HEK293 (cell line): Measurements from ENCODE around the gene ABHD10.

ENCODE experiments used
- CTCF ChIA-PET: fragments of 350-600 bp; formaldehyde crosslinking; extraction: SDS; loops from one replicate; lab custom pipeline; 2021; ENCODE audit warnings: antibody characterized with exemption; lab: Yijun Ruan, JAX
- POLR2A ChIA-PET: fragments of 300-600 bp; formaldehyde crosslinking; extraction: SDS; loops from one replicate; lab custom pipeline; 2020; ENCODE audit warnings: antibody characterized with exemption, inconsistent platforms; lab: Yijun Ruan, JAX
- H3K27ac ChIP-seq: fragments of 200-500 bp; sonication (Bioruptor generic); 2 replicates; pipeline ENCODE4 v1.5.1; 2014; ENCODE audit warnings: low read depth, low read length, control low read depth, inconsistent platforms; ENCODE audit errors: extremely low read depth
- H3K36me3 ChIP-seq, 2 experiments: fragments of 200-500 bp in 1 of 2; sonication (Bioruptor generic) in 1 of 2; 1 replicate in 1 of 2; 2 replicates in 1 of 2; pipeline ENCODE4 v1.5.1; 2014 to 2017; ENCODE audit warnings: inconsistent platforms in 2 of 2, low read length in 2 of 2; ENCODE audit not compliant: control insufficient read depth in 2 of 2, insufficient read depth in 1 of 2
- H3K4me1 ChIP-seq: fragments of 200-500 bp; sonication (Bioruptor generic); 2 replicates; pipeline ENCODE4 v1.5.1; 2014; ENCODE audit warnings: mild to moderate bottlenecking, low read length, inconsistent platforms; ENCODE audit not compliant: control insufficient read depth, insufficient read depth
- H3K4me3 ChIP-seq: 2 replicates; pipeline ENCODE4 v1.5.1; 2011; ENCODE audit warnings: low read depth, mild to moderate bottlenecking, control low read depth, low read length, moderate library complexity
- H3K9me3 ChIP-seq: fragments of 200-500 bp; sonication (Bioruptor generic); 2 replicates; pipeline ENCODE4 v1.5.1; 2014; ENCODE audit warnings: low read depth, low read length, inconsistent platforms; ENCODE audit not compliant: control insufficient read depth, insufficient read depth
- PRDM1 ChIP-seq: fragments of 450-650 bp; formaldehyde crosslinking; IDR thresholded peaks from 2 replicates; pipeline ENCODE4; 2016; ENCODE audit warnings: missing biosample characterization, missing genetic modification characterization
- PRDM10 ChIP-seq: fragments of 450-650 bp; formaldehyde crosslinking; IDR thresholded peaks from 2 replicates; pipeline ENCODE4 v1.5.1; 2016; ENCODE audit warnings: missing biosample characterization, missing genetic modification characterization
- SETDB1 ChIP-seq: IDR thresholded peaks from one replicate; pipeline ENCODE4 v1.6.1; 2017; ENCODE audit warnings: mild to moderate bottlenecking, low read length, moderate library complexity, mixed read lengths; ENCODE audit not compliant: insufficient read length
- SP7 ChIP-seq: fragments of 450-650 bp; formaldehyde crosslinking; IDR thresholded peaks from 2 replicates; pipeline ENCODE4 v1.5.1; 2016; ENCODE audit warnings: missing biosample characterization, missing genetic modification characterization
- YY2 ChIP-seq: fragments of 450-650 bp; formaldehyde crosslinking; IDR thresholded peaks from 2 replicates; pipeline ENCODE4 v1.5.1; 2016; ENCODE audit warnings: missing biosample characterization, missing genetic modification characterization
- ZBTB1 ChIP-seq: fragments of 450-650 bp; formaldehyde crosslinking; IDR thresholded peaks from 2 replicates; pipeline ENCODE4 v1.5.1; 2016; ENCODE audit warnings: missing biosample characterization, missing genetic modification characterization
- ZBTB20 ChIP-seq: fragments of 450-650 bp; formaldehyde crosslinking; IDR thresholded peaks from 2 replicates; pipeline ENCODE4 v1.5.1; 2016; ENCODE audit warnings: missing biosample characterization, missing genetic modification characterization
- ZFP37 ChIP-seq: fragments of 450-650 bp; formaldehyde crosslinking; IDR thresholded peaks from 2 replicates; pipeline ENCODE4 v1.5.1; 2016; ENCODE audit warnings: missing biosample characterization, missing genetic modification characterization
- ZNF121 ChIP-seq: fragments of 450-650 bp; formaldehyde crosslinking; IDR thresholded peaks from 2 replicates; pipeline ENCODE4 v1.5.1; 2016; ENCODE audit warnings: missing biosample characterization, missing genetic modification characterization
- ZNF133 ChIP-seq: fragments of 450-650 bp; formaldehyde crosslinking; IDR thresholded peaks from 2 replicates; pipeline ENCODE4 v1.5.1; 2016; ENCODE audit warnings: missing biosample characterization, missing genetic modification characterization
- ZNF157 ChIP-seq: fragments of 450-650 bp; formaldehyde crosslinking; IDR thresholded peaks from 2 replicates; pipeline ENCODE4 v1.5.1; 2016; ENCODE audit warnings: missing biosample characterization, missing genetic modification characterization
- ZNF169 ChIP-seq: fragments of 450-650 bp; formaldehyde crosslinking; IDR thresholded peaks from 2 replicates; pipeline ENCODE4 v1.5.1; 2016; ENCODE audit warnings: missing biosample characterization, missing genetic modification characterization
- ZNF174 ChIP-seq: fragments of 450-650 bp; formaldehyde crosslinking; IDR thresholded peaks from 2 replicates; pipeline ENCODE4 v1.5.0; 2017; ENCODE audit warnings: missing biosample characterization, mild to moderate bottlenecking, missing genetic modification characterization
- ZNF211 ChIP-seq: fragments of 450-650 bp; formaldehyde crosslinking; IDR thresholded peaks from 2 replicates; pipeline ENCODE4 v1.5.1; 2016; ENCODE audit warnings: low read depth, missing biosample characterization, missing genetic modification characterization
- ZNF324 ChIP-seq: fragments of 450-650 bp; formaldehyde crosslinking; IDR thresholded peaks from 2 replicates; pipeline ENCODE4 v1.5.1; 2016; ENCODE audit warnings: missing biosample characterization, missing genetic modification characterization
- ZNF707 ChIP-seq: fragments of 450-650 bp; formaldehyde crosslinking; IDR thresholded peaks from 2 replicates; pipeline ENCODE4 v1.5.1; 2016; ENCODE audit warnings: missing biosample characterization, missing genetic modification characterization
- TF ChIP-seq, protein P1 (sequence below): fragments of 450-650 bp; formaldehyde crosslinking; IDR thresholded peaks from 2 replicates; pipeline ENCODE4 v1.5.1; 2016; ENCODE audit warnings: missing biosample characterization, missing genetic modification characterization
- TF ChIP-seq, protein P2 (sequence below): fragments of 450-650 bp; formaldehyde crosslinking; IDR thresholded peaks from 2 replicates; pipeline ENCODE4 v1.5.1; 2016; ENCODE audit warnings: missing biosample characterization, missing genetic modification characterization
- TF ChIP-seq, protein P3 (sequence below): fragments of 450-650 bp; formaldehyde crosslinking; IDR thresholded peaks from 2 replicates; pipeline ENCODE4 v1.5.1; 2016; ENCODE audit warnings: missing biosample characterization, missing genetic modification characterization

Gene ABHD10

DNA sequence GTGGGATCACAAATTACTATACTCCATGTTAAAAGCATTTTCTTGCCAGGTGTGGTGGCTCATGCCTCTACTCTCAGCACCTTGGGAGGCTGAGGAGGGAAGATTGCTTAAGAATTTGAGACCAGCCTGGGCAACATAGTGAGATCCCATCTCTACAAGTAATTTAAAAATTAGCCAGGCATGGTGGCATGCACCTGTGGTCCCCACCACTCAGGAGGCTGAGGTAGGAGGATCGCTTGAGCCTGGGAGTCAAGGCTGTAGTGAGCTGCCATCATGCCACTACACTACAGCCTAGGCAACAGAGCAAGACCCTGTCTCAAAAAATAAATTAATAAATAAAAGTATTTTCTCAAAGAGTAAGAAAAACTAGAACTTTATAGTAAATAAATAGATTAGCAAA, 22.9 kb upstream of the ABHD10 start:
- CTCF ChIA-PET = interaction anchor here (0.9 to 1.2 kb wide), 2 partner anchors 12 to 87 kb away, joined by 4 read pairs; no protein-coding TSS in a partner anchor
- Histone ChIP-seq H3K4me3 (no peak overlapping the region), H3K9me3 (no peaks in the 10 kb centered on the region), H3K36me3 (peaks cover 0 to 5% of the 10 kb centered on the region in 2 experiments; a peak in 1 of 3 replicates), H3K4me1 (peaks cover 7% of the 10 kb centered on the region), H3K27ac (no peak overlapping the region)
- POLR2A ChIA-PET = no interaction called here
- TF ChIP-seq ZFP37 (tag by site-specific recombination) (no peak), ZNF121 (0 out of 2 replicates have a peak, but pooled peaks have one; percentile 16)

DNA sequence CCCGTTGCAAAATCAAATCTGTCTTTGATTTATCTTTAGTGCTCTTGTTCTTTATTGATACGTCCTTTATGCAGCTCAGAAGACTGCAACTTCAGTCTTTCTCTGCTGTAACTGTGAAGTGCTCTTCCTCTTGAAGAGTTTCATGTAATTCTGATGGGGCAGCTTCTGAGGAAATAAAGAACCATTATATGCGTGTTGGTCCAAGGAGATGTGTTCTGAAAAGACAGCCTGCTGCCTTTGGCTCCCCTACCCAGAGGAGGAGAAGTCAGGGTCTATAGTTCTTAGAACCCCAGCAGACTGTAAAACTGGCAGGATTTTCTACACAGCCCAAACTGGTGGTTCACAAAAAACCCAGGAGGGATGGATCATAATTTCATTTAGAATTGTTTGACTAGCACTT, 22.4 kb upstream of the ABHD10 start:
- Histone ChIP-seq H3K36me3 (peaks cover 0 to 5% of the 10 kb centered on the region in 2 experiments; a peak in 1 of 3 replicates), H3K4me1 (peaks cover 7% of the 10 kb centered on the region)
- CTCF ChIA-PET = interaction anchor here (1.2 kb wide), 1 partner anchor 11 kb away, joined by 4 read pairs; no protein-coding TSS in a partner anchor
- TF ChIP-seq ZBTB1 (no peak), ZNF133 (tag by site-specific recombination) (peak; percentile 63; the same call in 1 of the 2 replicates), ZNF211 (tag by site-specific recombination) (no peak)
- TF ChIP-seq, all 188 proteins: peak for 1
- Histone ChIP-seq H3K9me3 (no peaks in the 10 kb centered on the region), H3K27ac (no peak overlapping the region), H3K4me3 (no peak overlapping the region)
- POLR2A ChIA-PET = no interaction called here

DNA sequence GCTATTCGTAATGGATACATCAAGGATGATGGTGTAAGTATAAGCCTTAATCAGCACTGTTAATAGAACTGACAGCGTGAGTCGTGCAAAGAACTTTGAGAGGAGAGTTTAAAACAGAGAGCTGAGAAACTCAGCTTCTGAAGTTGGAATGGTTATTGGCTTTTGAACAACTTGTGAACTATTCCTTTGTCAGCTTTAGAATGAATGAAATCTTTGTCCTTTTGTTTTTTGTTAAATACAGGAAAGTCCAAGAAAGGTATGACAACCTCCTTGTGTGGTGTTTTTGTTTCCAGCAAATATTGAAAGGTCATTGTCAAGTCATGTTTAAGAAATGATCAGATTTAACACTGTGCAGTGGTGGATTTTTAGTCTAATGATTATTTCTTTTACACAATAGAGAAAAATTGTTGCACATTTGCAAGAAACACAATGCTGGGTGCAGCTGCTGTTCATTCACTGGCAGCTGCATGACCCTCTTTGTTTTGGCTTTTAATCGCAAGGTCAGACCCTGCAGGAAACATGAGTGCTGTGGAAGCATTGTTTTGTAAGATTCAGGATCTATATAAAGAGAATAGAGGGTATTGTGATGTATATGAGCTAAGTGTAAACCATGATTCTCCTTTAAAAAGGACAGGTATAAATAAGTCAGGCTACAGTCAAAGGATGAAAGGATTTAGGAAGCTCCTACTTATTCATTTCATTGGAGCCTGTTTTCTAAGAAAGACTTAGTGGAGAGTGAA, 21.7 kb upstream of the ABHD10 start:
- H3K27ac ChIP-seq = no peak overlapping the region
- peaks cover 7% of the 10 kb centered on the region for H3K4me1 ChIP-seq
- no peaks in the 10 kb centered on the region for H3K9me3 ChIP-seq
- TF ChIP-seq, protein P1, sequence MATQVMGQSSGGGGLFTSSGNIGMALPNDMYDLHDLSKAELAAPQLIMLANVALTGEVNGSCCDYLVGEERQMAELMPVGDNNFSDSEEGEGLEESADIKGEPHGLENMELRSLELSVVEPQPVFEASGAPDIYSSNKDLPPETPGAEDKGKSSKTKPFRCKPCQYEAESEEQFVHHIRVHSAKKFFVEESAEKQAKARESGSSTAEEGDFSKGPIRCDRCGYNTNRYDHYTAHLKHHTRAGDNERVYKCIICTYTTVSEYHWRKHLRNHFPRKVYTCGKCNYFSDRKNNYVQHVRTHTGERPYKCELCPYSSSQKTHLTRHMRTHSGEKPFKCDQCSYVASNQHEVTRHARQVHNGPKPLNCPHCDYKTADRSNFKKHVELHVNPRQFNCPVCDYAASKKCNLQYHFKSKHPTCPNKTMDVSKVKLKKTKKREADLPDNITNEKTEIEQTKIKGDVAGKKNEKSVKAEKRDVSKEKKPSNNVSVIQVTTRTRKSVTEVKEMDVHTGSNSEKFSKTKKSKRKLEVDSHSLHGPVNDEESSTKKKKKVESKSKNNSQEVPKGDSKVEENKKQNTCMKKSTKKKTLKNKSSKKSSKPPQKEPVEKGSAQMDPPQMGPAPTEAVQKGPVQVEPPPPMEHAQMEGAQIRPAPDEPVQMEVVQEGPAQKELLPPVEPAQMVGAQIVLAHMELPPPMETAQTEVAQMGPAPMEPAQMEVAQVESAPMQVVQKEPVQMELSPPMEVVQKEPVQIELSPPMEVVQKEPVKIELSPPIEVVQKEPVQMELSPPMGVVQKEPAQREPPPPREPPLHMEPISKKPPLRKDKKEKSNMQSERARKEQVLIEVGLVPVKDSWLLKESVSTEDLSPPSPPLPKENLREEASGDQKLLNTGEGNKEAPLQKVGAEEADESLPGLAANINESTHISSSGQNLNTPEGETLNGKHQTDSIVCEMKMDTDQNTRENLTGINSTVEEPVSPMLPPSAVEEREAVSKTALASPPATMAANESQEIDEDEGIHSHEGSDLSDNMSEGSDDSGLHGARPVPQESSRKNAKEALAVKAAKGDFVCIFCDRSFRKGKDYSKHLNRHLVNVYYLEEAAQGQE (tag by site-specific recombination) = no peak
- TF ChIP-seq SETDB1 (no peak), ZNF157 (tag by site-specific recombination) (no peak), ZNF169 (tag by site-specific recombination) (no peak), SP7 (tag by site-specific recombination) (no peak), PRDM1 (tag by site-specific recombination) (no peak), ZFP37 (tag by site-specific recombination) (no peak), ZBTB20 (tag by site-specific recombination) (no peak), ZNF121 (no peak), PRDM10 (tag by site-specific recombination) (no peak), ZNF324 (no peak), ZNF707 (no peak), ZNF174 (tag by site-specific recombination) (no peak), YY2 (tag by site-specific recombination) (no peak)
- TF ChIP-seq, protein P2, sequence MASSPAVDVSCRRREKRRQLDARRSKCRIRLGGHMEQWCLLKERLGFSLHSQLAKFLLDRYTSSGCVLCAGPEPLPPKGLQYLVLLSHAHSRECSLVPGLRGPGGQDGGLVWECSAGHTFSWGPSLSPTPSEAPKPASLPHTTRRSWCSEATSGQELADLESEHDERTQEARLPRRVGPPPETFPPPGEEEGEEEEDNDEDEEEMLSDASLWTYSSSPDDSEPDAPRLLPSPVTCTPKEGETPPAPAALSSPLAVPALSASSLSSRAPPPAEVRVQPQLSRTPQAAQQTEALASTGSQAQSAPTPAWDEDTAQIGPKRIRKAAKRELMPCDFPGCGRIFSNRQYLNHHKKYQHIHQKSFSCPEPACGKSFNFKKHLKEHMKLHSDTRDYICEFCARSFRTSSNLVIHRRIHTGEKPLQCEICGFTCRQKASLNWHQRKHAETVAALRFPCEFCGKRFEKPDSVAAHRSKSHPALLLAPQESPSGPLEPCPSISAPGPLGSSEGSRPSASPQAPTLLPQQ (tag by site-specific recombination) = no peak
- TF ChIP-seq, protein P3, sequence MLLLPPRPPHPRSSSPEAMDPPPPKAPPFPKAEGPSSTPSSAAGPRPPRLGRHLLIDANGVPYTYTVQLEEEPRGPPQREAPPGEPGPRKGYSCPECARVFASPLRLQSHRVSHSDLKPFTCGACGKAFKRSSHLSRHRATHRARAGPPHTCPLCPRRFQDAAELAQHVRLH = no peak
- ChIA-PET CTCF (interaction anchor here (1.2 kb wide), 1 partner anchor 56 kb away, joined by 3 read pairs; no protein-coding TSS in a partner anchor), POLR2A (interaction anchor here (0.6 kb wide), 1 partner anchor 13 kb away, joined by 3 read pairs; no protein-coding TSS in a partner anchor)
- H3K4me3 ChIP-seq = no peak overlapping the region
- peaks cover 0 to 5% of the 10 kb centered on the region in 2 experiments; a peak in 1 of 3 replicates for H3K36me3 ChIP-seq
